GM12891 (cell line): ENCODE results near the gene ICA1.

ENCODE experiments used
- PAX5 ChIP-seq: IDR thresholded peaks from 2 replicates; pipeline ENCODE4 v1.6.1; 2011; ENCODE audit warnings: low read length, moderate library complexity, mild to moderate bottlenecking; ENCODE audit not compliant: insufficient read depth, severe bottlenecking
- POLR2A ChIP-seq: IDR thresholded peaks from 2 replicates; pipeline ENCODE4 v1.6.1; 2011; ENCODE audit warnings: low read depth, low read length, control low read depth
- POLR2AphosphoS5 ChIP-seq: IDR thresholded peaks from 2 replicates; pipeline ENCODE4 v1.6.1; 2011; ENCODE audit warnings: low read depth, low read length, control low read depth
- POU2F2 ChIP-seq: IDR thresholded peaks from 2 replicates; pipeline ENCODE4 v1.6.1; 2011; ENCODE audit warnings: low read depth, mild to moderate bottlenecking, control low read depth, low read length, moderate library complexity
- SPI1 ChIP-seq: IDR thresholded peaks from 2 replicates; pipeline ENCODE4 v1.6.1; 2011; ENCODE audit warnings: low read depth, low read length, control low read depth
- TAF1 ChIP-seq: IDR thresholded peaks from 2 replicates; pipeline ENCODE4 v1.6.1; 2011; ENCODE audit warnings: low read depth, low read length, control low read depth

- TF ChIP-seq POLR2A = no peak
- no peak for TF ChIP-seq POLR2AphosphoS5
- TF ChIP-seq SPI1 = no peak
- no peak for TF ChIP-seq TAF1
- no peak for TF ChIP-seq POU2F2
- TF ChIP-seq PAX5 = no peak
Measured at GRCh38 chr7:8254215-8254614, 7.8 kb downstream of the ICA1 start.
